ENCODE results near the gene MAP2K6. TPM values are rescaled to one million over a fixed set of nuclear protein-coding genes. Genes with fewer than 3 reads are reported as not detected.

MAP2K6 gene
- polyA plus RNA-seq, 1 of the 3 experiments (the other 2 are of a cell fraction) = 6.7 TPM

DNA sequence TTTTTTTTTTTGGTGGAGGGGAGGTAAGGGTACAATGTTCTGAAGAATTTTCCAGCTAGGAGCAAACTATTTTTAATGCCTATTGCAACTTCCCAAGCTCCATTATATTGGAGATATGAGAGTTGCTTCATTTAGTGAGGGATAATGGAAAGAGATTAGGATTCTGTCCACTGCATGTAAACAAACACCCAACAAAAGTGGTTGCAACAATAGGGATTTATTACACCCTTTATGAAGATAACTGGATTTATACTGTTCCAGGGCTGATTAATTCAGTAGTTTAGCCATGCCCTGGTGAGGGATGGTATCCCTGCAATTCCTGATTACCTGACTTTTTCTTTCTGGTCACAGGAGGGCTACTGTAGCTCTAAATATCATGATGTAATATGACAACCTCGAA, 40.5 kb downstream of the MAP2K6 start:
- Histone ChIP-seq H3K4me2 (no peak overlapping the region), H3K27ac (ENCODE audit: low read depth in 2 of 2, low read length in 1 of 2) (no peak overlapping the region), H3K9ac (no peak overlapping the region), H3K79me2 (ENCODE audit: insufficient read depth) (no peaks in the 10 kb centered on the region), H3K9me2 (no peaks in the 10 kb centered on the region), H3K4me3 (ENCODE audit: low read depth in 2 of 2, low read length in 1 of 2) (no peak overlapping the region), H4K20me1 (ENCODE audit: insufficient read depth) (no peaks in the 10 kb centered on the region), H3K36me3 (replicated peaks in 1 of 2; ENCODE audit: control insufficient read depth in 1 of 2, insufficient read depth in 2 of 2, low read length in 1 of 2) (no peaks in the 10 kb centered on the region), H3K4me1 (ENCODE audit: control insufficient read depth in 1 of 2, insufficient read depth in 2 of 2, low read depth in 1 of 2, low read length in 1 of 2) (peaks cover 0 to 31% of the 10 kb centered on the region in 2 experiments; a peak in 2 of 4 replicates), H3K9me3 (no peaks in the 10 kb centered on the region), H2AFZ (ENCODE audit: low read depth) (no peak overlapping the region), H3K27me3 (ENCODE audit: insufficient read depth) (no peaks in the 10 kb centered on the region), H3F3A (replicated peaks; ENCODE audit: insufficient read depth) (no peaks in the 10 kb centered on the region)
- TF ChIP-seq POLR2AphosphoS5 (IDR thresholded peaks at IDR 0.05; ENCODE audit: low read depth, low read length) (no peak), TCF12 (IDR thresholded peaks at IDR 0.05) (no peak), EP300 (IDR thresholded peaks at IDR 0.05; ENCODE audit: borderline replicate concordance in 1 of 2, low read depth in 1 of 2, low read length in 1 of 2) (no peak), RXRA (IDR thresholded peaks at IDR 0.05; ENCODE audit: borderline replicate concordance, low read depth) (no peak), MXI1 (IDR thresholded peaks at IDR 0.05; ENCODE audit: low read depth, low read length) (no peak), TAF1 (IDR thresholded peaks at IDR 0.05; ENCODE audit: borderline replicate concordance, low read depth, low read length) (no peak), ELF1 (IDR thresholded peaks at IDR 0.05) (no peak), MEF2A (IDR thresholded peaks at IDR 0.05; ENCODE audit: borderline replicate concordance, low read depth) (no peak), FOXJ3 (CRISPR knock-in tag; IDR thresholded peaks at IDR 0.05) (no peak), NRF1 (IDR thresholded peaks at IDR 0.05; ENCODE audit: low read depth, low read length) (no peak), GABPA (IDR thresholded peaks at IDR 0.05; ENCODE audit: low read depth) (no peak), EZH2phosphoT487 (IDR thresholded peaks at IDR 0.05; ENCODE audit: borderline replicate concordance, low read depth) (no peak), RAD21 (IDR thresholded peaks at IDR 0.05; ENCODE audit: low read length) (no peak), TEAD4 (IDR thresholded peaks at IDR 0.05; ENCODE audit: borderline replicate concordance, insufficient read depth) (no peak), JUND (IDR thresholded peaks at IDR 0.05) (no peak)
- TF ChIP-seq, protein P1, sequence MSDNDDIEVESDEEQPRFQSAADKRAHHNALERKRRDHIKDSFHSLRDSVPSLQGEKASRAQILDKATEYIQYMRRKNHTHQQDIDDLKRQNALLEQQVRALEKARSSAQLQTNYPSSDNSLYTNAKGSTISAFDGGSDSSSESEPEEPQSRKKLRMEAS (IDR thresholded peaks at IDR 0.05; ENCODE audit: low read depth) = no peak
- TF ChIP-seq, protein P2, sequence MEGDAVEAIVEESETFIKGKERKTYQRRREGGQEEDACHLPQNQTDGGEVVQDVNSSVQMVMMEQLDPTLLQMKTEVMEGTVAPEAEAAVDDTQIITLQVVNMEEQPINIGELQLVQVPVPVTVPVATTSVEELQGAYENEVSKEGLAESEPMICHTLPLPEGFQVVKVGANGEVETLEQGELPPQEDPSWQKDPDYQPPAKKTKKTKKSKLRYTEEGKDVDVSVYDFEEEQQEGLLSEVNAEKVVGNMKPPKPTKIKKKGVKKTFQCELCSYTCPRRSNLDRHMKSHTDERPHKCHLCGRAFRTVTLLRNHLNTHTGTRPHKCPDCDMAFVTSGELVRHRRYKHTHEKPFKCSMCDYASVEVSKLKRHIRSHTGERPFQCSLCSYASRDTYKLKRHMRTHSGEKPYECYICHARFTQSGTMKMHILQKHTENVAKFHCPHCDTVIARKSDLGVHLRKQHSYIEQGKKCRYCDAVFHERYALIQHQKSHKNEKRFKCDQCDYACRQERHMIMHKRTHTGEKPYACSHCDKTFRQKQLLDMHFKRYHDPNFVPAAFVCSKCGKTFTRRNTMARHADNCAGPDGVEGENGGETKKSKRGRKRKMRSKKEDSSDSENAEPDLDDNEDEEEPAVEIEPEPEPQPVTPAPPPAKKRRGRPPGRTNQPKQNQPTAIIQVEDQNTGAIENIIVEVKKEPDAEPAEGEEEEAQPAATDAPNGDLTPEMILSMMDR (IDR thresholded peaks at IDR 0.05) = no peak
- TF ChIP-seq, protein P3, sequence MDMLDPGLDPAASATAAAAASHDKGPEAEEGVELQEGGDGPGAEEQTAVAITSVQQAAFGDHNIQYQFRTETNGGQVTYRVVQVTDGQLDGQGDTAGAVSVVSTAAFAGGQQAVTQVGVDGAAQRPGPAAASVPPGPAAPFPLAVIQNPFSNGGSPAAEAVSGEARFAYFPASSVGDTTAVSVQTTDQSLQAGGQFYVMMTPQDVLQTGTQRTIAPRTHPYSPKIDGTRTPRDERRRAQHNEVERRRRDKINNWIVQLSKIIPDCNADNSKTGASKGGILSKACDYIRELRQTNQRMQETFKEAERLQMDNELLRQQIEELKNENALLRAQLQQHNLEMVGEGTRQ (IDR thresholded peaks at IDR 0.05; ENCODE audit: borderline replicate concordance, low read depth, low read length) = no peak
- 69% methylated on average over 1 of the region's 1 CpG for WGBS (ENCODE audit: low lambda C conversion rate)
- CTCF ChIA-PET = interaction anchor here (0.8 to 1.9 kb wide), 6 partner anchors 9 to 70 kb away, joined by 3 to 5 read pairs (median 3); no protein-coding TSS in a partner anchor
- no peak for DNase-seq
- POLR2A ChIA-PET = no interaction called here
